Measurements from ENCODE around the gene KRT82.

The KRT82 gene

DNA sequence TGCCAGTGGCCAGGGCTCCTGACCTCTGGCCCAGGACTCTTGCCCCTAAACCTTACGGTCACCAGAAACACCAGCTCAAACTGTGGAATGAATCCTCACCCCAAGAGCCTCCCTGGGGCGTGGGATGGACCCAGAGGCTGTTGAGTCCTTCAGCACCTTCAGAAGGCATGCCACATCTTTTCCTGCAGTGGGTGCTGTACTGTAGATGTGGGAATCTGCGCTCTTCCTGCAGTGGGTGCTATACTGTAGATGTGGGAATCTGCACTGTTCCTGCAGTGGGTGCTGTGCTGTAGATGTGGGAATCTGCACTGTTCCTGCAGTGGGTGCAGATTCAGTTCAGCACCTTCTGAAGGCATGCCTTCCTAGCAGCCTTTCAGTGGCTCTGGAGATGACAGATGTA, 1.2 kb downstream of the KRT82 start:
- DNase-seq, result no peak

DNA sequence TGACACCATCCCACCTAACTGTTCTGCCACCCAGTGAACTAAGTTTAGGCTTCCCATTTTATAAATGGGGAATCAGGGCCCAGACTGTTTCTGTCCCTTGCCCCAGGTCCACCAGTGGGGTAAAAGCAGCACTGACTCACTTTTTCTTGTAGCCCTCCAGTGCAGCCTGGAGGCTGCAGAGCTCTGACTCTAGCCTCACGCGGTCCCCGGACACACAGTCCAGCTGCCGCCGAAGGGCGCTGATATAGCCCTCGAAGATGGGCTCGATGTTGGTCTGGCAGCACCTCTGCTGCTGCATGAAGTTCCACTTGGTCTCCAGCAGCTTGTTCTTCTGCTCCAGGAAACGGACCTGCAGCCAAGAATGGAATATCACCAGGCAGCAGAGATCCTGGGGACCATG, 2.6 kb downstream of the KRT82 start:
- DNase-seq, result no peak

DNA sequence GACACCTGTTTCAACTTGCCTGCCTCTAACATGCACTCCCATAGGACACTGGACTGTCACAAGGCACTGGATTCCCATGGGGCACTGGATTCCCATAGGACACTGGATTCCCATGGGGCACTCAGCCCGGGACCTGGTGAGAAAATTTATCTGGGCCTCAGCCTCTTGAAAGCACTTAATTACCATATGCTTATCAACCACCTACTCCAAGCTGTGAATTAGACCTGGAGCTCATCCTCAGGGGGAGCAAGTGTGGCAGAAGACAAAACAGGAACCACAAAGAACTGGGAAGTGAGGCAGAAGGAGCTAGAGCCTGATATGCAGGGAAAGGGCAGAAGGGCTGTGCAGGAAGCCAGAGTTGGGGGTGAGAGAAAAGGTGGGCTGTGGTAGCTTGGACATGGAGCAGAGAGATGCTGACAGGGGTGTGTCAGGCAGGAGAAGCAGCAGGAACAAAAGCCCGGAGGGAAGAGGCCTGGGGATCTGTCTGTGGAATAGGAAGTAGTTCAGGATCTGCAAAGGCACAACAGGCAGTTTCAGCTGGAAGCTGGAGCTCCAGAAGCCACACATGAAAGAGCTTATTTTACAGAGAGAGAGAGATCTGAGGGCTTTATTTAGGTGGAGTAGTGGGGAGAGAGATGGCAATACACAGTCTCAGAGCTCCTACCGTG, 3.1 kb downstream of the KRT82 start:
- DNase-seq, result no peak

DNA sequence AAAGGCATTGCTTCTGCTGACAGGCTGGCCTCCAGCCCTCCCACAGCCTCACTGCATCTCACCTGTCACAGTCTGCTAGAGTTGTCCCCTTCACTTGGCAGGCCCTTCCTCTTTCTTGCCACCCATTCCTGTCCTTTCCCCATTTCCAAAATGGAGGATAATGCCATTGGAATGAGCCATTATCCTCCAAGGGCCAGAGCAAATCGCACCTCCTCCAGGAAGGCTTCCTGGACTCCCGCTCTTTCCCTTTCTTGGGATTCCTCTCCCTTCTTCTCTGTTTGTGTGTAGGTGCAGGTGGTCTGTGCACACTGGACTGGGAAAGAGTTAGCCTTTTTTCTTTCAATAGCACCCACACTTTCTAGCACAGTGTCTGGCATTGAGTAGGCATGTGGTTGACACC, 3.8 kb downstream of the KRT82 start:
- no peak for DNase-seq

DNA sequence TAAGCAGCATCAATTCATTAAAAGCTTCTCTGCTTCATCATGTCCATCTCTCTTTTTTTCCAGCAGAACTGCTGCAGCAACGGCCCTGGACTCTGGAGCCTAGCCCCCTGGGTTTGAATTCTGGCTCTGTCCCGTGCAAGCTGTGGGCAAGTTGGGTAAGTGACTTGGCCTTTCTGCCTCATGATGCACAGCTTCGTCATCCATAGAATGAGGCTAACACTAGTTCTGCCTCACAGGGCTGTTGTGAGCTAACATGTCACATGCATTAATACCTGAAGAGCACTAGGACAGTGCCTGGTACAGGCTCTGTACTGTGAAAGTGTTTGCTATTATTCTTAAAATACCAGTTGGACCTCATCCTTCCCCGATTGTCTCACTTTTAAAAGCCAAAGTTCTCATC, 4.2 kb downstream of the KRT82 start:
- DNase-seq, result no peak

DNA sequence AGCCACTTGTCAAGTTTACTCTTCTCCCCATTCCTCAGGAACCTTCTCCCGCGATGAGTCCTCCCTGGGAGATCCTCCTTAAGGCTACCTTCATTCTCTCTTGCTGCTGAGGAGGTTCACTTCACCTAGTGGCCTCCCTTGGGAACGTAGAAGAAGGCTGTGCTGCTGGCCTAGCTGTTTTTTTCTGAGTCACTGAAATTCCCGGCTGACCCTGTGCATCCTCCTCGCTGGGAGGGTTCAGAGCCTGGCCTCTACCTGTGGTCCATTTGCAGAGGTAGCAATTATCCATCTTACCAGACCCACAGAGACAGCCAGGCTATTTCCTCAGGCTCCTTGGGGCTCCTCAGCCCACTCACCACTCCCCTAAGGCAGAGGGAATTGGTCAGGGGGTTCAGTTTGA, 4.6 kb downstream of the KRT82 start:
- no peak for DNase-seq

DNA sequence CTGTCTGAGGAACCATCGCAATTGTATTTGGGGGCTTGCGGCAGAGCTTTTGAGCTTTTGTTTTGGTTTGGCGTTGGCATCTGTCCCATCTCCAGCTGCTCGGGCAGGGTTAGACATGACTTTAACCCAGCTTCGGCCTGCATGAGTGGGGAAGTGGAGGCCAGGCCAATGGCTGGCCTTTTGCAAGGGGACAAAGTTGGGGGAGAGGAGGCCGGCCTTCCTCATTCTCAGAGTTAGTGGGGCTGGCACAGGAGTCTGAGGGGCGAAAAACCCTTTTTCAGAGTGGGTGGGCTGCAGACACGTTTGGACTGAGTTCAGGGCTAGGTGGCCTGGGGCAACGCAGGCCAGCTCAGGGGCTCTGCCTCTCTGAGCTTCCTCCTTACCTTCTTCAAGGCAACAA, 5.2 kb downstream of the KRT82 start:
- no peak for DNase-seq

DNA sequence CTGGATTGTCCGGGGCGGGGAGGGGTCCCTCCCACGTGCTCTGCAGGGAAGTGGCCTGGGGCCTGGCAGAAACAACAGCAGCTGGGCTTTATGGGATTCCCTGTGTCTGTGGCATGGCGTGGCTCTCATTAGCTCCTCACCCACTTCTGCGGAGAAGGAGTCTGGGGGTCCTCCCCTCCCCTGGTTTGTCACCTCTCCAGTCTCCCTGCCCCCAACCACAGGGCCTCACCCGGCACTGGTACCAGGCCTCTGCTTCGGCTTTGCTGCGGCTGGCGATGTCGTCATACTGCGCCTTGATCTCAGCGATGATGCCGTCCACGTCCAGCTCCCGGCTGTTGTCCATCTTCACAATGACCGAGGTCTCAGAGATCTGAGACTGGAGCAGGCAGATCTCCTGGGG, 6.4 kb downstream of the KRT82 start:
- DNase-seq, result no peak

DNA sequence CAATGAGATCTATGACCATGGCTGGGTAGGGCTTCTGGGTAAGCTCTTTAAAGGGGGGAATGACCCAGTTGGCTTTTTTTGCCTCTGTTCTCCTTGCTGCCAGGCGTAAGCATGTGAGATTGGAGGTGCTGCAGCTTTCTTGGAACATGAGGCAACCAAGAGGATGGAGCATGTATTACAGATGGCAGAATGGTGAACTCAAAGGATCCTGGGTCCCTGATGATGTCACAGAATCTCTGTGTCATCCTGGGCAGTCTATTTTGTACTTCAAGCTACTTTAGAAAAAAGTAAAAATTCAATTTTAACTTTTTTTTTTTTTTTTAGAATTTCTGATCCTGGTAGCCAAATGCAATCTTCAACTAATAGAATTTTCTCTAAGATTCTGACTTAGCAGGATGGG, 8.0 kb downstream of the KRT82 start:
- DNase-seq, result no peak

DNA sequence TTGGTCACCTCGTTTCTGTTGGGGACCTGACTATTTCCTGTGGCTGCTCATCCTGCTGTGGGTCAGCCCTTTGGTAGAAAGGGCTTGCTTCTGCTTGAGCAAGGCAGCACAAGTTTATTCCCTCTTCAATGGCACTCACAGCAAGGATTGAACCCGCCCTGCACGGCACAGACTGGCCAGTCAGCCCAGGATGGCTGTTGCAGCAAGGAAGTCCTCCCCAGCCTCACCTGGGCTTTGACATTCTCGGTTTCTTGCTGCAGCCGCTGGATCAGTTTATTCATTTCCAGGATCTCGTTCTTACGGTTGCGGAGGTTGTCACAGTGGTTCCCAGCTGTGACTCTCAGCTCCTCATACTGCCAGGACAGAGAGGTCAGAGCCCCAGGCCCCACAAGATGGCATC, 9.5 kb downstream of the KRT82 start:
- DNase-seq, result no peak

DNA sequence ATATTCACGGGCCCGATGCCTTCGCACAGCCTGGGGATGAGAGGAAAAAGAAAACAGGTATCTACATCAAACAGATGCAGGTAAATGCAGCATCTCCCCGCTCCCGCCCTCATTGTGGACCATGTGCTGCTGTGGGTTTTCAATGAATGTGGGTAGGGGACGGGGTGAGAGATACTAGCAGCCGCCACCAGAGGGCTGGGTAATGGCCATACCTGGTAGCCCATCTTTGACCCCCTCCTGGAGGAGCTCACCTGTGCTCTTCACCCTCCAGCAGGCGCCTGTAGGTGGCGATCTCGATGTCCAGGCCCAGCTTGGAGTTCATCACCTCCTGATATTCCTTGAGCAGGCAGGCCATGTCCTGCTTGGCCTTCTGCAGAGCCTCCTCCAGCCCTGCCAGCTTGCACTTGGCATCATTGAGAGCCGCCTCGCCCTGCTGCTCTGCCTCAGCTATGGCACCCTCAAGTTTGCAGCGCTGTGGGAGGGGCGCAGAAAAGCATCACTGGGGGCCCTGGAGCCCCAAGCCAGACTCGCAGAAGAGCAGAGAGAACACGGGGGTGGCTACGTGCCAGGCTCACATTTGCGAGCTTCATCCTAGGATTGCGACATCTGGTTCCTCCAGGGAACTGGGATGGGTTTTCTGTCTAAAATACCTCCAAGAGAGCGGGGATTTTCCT, 10.2 kb downstream of the KRT82 start:
- no peak for DNase-seq

DNA sequence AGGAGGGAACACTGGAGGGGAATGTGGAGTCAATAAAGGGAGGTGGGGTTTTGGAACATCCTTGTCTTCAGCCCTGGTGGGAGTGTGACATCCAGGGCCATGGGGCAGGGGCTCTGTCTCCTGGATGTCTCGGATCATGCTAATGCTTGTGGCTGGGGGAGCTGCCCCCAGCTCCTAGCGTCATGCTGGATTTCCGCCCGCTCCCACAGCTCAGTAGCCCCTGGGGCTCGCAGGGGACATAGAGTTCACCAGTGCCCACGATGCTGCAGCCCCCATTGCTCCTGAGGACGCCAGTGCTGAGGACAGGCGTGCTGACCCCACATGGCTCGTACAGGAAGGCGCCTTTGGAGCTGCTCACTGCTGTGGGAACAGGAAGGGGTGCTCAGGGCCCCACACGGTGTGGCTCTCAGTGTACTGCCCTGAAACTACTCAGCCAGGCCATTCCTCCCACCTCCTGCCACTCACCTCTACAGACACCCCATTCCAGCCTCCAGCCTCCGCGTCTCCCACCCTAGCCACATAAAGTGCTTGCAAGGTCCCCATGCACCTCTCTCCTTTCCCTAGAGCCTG, 11.2 kb downstream of the KRT82 start:
- DNase-seq, result no peak

DNA sequence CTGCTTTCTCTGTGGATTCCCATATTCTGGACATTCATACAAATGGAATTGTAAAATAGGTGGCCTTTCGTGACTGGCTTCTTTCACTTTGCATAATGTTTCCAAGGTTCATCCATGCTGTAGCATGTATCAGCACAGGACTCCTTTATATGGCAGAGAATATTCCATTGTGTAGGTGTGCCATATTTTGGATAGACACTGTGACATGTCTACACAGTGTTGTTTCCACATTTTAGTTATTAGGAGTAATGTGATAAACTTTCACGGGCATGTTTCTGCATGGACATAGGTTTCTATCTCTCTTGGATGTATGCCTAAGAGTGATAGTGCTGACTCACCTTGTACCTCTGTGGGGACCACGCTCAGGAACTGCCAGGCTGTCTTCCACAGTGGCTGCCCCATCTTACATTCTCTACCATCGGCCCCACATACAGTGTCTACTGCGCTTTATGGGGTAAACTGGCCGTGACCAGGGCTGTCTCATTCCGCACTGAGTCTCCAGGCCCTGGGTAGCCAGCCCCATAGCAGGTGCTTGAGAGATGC, 13.6 kb downstream of the KRT82 start:
- DNase-seq, result no peak

DNA sequence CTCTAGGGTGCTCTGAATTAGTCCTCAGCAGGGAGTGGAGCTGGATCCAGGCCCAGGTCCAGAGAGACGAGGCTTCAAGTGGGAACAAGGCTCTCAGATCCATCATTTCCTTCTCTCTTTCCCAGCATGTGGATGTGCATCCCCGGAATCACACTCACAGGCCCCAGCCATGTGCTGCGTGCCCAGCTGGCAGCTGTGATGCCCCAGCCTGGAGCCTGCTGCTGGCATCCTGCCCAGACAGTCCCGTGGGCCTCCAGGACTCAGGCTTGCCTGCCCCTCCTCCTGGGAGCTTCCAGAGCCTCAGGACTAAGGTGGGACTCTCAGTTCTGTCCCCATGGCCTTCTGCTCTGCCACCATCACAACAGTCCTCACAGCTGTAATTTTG, 14.5 kb downstream of the KRT82 start:
- no peak for DNase-seq

DNA sequence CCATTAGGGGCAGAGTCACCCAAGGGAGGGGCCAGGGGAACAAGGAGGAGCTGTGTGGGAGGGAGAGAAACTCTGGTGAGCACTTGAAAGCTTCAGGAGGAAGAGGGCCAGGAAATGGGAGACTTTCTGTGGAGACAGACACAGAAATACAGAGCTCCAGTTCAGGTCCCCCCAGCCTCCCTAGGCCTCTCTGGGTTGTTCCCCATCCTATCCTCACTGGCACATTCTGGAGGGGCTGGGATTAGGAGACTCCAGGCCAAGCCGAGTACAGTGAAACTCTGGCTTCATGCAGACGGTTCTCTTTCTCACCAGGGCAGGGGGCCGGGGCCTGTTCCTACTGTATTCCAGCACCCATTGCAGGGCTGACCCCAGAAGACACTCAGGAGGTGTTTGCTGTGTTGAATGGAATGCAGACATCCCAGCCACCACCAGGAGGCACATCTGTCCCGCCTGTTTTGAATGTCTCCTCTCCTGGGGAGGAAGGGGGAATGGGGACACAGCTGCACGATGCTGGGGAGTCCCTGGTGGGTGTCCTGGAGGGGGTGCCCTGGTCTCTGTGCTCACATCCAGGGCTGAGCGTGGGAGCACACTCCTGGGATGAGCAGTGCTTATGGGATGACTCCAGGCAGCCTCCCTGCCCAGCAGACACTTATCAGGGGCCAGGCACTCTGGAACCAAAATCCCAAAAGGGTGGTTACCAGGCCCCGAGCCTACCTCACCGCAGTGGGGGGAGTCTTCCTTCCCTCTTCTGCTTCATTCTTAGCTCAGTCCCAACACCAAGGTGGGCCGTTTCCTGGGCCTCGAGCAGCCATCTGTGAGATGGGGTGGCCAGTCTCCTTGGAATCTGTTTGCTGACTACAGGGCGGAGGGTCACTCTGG, 15.2 kb downstream of the KRT82 start:
- no peak for DNase-seq

DNA sequence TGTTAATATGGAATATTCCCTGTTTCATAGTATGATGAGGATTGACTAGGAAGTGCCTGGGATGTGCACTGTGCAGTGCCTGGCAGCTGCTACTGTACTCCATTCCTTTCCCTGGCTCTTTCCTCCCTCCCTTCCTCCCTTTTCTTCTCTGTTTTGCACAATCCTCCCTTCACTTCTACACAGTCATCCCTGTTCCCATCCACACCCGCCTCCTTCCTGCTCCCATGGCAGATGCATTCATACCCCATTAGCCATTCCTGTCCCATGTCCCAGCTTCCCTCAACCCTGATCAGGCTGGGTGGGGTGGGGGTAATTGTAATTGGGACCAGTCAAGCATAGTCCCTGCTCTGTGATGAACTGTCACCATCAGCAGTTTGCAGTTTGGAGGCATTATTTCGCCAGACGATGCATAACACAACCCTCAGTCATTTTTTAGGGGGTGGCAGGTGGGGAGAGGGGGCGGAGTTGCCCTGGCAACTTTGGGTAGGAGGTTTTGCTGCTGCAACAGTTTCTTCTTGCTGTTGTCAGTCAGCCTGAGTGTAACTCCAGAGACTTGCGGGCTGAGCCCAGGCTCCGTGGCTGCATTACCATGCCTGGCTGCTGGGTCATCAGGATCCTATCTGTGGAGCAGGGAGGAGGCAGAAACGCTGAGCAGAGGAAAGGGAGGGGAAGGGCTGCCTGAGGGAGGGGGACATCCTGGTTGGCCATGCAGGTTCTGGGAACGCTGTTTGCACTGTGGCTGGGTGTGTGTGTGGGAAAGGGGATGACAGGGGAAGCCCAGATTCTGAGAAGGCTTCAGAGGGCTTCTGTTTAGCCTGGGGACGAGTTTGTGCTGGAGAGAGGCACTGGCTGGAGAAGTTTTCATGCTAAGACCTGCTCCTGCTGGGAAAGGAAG, 16.6 kb downstream of the KRT82 start:
- DNase-seq, result no peak

DNA sequence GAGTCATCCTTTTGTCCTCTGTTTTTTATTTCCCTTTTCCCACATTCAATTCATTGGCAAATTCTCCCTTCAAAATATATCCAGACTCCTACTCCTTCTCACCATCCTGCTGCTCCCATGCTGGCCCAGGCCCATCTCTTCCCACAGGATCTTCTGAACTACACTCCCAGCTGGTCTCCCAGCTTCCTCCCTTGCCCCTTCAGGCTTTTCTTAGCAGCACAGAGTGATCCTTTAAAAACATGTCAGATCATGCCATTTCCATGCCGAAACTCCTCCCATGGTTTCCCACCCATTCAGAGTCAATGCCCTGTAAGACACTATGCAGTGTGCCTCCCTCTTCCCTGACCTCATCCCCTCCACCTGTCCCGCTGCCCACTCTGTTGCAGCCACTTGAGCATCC, 18.3 kb downstream of the KRT82 start:
- no peak for DNase-seq

DNA sequence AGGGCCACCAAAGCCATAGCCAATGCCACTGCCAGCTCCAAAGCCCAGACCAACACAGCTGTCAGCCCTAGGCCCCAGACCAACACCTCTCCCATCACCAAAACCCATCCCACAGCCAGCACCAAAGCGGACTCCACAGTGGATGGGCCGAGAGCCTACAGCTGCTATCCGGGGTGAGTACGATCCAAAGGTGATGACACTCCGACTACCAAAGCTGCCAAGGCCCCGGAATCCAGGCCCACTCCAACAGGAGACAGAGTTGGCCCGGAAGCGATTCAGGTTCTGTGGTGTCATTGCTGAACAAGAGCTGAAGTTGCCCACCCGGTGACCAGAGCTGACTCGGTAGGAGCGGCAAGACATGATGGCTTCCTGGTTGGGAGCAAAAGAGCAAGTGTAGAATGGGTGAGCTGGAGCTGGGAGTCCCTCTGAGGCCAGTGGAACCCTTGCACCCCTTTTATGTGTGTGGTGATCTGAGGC, 20.9 kb downstream of the KRT82 start, which contains the start of gene KRT84:
KRT84 (minus strand) TSS at position 427 of the 477 bp plus-strand sequence; CDS start at position 360, 67 bp downstream.
- no peak for DNase-seq

DNA sequence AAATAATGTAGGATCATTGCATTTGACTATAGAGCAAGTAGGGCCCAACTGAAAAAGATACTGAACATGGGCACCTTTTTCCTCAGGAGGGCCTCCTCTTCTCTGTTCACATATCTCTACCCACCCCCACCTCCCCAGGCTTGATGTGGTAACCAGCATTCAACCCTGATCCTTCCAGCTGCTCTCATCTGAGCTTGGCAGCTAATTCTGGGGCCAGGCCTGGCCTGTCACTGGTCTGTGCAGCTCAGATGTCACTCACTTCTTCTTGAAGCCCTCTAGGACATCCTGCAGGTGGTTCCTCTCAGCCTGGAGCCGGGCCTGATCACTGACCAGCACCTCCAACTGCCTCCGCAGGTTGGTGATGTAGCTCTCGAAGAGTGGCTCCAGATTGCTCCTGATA, 22.8 kb downstream of the KRT82 start:
- no peak for DNase-seq

DNA sequence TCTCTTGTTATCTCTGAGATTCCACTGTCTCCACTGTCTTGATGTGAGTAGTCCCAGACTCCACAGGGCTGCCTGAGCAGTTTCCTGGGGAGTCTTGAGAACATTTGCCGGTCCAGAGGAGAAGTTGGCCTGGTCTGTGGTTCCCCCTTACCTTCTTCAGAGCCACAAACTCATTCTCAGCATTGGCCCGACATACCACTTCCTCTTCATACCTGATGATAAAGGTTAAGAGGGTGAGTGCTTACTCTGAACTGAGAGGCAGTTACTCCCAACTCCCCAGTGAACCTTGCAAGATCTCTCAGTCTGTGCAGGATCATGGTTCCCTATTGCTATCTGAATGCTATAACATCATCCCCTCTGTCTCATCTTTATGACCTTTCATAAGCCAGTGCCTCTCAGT, 23.3 kb downstream of the KRT82 start:
- DNase-seq, result no peak

DNA sequence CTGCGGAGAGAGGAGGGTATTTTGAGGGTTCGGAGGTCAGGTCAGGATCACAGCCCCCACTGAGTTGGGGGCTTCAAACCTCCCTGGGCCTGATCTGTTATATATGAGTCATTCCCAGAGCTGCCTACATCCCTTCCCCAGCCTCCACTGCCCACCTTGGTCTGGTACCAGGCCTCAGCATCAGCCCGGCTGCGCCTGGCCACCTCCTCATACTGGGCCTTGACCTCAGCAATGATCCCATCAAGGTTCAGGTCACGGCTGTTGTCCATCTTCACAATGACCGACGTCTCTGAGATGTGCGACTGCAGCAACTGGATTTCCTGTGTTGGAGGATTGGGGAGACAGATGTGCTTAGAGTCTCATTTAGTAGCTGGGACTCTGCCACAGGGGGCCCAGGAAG, 24.9 kb downstream of the KRT82 start:
- DNase-seq, result no peak

DNA sequence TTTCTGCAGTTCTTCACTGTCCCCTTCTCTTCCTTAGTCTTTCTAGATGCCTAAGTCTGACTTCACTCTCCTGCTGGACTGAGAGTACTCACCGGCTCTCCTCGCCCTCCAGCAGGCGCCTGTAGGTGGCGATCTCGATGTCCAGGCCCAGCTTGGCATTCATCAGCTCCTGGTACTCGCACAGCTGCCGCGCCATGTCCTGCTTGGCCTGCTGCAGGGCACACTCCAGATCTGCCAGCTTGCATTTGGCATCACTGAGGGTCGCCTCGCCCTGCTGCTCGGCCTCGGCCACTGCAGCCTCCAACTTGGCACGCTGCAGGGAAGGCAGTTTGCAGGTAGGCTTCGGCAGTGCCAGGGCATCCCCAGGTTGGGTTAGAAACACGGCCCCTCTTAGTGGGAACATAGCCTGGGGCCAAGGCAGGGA, 25.9 kb downstream of the KRT82 start:
- no peak for DNase-seq

Measured in CD4-positive, alpha-beta T cell treated with Interleukin-21 for 1 hour (primary cell).